Measurements from ENCODE around the gene TSEN2.

DNA sequence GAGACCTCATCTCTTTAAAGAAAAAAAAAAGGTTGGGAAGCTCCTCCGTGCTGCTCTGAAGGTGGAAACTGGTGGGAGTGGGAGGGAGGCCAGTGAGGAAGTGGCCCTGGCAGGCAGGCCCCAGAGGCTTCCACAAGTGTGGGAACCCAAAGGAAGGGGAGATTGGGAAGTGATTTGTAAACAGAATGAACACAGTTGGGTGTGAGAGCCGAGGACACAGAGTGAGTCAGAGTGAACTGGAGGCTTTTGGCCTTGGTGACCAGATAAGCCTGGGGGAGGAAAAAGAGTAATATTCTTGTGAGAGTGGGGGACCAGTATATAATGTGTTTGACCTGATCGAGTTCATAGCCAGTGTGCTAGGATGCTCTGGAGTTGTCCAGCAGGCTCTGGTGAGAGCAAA, 95.6 kb downstream of the TSEN2 start:
- TF ChIP-seq, protein P1, sequence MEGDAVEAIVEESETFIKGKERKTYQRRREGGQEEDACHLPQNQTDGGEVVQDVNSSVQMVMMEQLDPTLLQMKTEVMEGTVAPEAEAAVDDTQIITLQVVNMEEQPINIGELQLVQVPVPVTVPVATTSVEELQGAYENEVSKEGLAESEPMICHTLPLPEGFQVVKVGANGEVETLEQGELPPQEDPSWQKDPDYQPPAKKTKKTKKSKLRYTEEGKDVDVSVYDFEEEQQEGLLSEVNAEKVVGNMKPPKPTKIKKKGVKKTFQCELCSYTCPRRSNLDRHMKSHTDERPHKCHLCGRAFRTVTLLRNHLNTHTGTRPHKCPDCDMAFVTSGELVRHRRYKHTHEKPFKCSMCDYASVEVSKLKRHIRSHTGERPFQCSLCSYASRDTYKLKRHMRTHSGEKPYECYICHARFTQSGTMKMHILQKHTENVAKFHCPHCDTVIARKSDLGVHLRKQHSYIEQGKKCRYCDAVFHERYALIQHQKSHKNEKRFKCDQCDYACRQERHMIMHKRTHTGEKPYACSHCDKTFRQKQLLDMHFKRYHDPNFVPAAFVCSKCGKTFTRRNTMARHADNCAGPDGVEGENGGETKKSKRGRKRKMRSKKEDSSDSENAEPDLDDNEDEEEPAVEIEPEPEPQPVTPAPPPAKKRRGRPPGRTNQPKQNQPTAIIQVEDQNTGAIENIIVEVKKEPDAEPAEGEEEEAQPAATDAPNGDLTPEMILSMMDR (IDR thresholded peaks at IDR 0.05; ENCODE audit: insufficient read depth, low read length, poor library complexity, severe bottlenecking): no peak
- no peak for TF ChIP-seq EZH2phosphoT487 (conservative IDR thresholded peaks at IDR 0.05; ENCODE audit: low read length)
